Inflammatory macrophage (primary cell): ENCODE measurements around the gene IZUMO2.
A peak's percentile ranks its signal among the peaks of the same experiment; 100 is the strongest.
"Not testable (repeated sequence)": the region's sequence is repeated elsewhere in the genome, so short reads cannot be mapped to it uniquely, and the experiment has no call there.

Experiments
- DNase-seq, 2 donors: peaks; one replicate each; pipeline ENCODE4 v3.0.0-alpha.2; 2020 to 2022

The IZUMO2 gene

GRCh38 chr19:50181121-50181520 is 18.0 kb upstream of the IZUMO2 start:
- DNase-seq: no peak

DNA sequence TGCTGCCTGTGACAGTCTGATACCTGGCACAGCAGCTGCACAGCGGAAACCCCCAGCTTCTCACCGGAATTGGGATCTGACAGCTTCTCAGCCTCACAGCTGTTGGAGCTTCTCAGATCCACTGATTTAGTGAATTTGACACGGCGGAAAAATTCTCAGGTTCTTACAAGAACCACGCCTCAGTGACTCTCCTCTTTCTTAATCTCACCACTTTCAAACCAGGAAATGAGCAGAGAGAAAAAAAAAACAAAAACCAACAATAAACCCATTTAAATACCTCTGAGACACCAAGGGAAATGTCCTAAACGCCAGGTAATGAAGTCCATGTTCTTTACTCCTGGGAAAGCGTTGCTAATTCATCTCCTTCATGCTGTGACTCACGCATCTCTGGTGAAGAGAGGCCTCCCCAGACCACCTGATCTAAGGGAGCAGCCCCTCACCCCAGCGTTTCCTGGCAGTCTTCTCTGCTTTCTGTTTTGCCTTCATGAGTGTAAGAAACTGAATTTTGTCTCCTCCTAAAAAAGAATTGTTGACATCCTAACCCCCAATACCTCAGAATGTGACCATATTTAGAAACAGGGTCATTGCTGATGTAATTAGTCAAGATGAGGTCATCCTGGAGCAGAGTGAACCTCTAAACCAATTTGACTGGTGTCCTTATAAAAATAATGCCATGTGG is 15.9 kb upstream of the IZUMO2 start:
- no peak for DNase-seq

GRCh38 chr19:50178320-50178719 is 15.2 kb upstream of the IZUMO2 start:
- DNase-seq: no peak

DNA sequence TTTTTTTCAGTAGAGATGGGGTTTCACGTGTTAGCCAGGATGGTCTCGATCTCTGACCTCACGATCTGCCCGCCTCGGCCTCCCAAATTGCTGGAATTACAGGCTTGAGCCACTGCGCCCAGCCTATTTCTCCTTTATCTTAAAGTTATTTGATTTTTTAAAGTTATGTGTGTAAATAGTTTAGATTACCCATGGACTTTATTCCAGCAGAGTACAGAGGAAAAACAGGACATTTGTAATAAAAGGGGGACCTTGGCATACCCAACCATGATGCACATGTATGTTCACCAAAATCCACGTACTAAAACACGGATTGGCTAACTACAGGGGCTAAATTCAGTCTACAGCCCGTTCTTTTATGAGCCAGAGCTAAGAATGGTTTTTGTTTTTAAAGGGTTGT is 13.7 kb upstream of the IZUMO2 start:
- DNase-seq: no peak

DNA sequence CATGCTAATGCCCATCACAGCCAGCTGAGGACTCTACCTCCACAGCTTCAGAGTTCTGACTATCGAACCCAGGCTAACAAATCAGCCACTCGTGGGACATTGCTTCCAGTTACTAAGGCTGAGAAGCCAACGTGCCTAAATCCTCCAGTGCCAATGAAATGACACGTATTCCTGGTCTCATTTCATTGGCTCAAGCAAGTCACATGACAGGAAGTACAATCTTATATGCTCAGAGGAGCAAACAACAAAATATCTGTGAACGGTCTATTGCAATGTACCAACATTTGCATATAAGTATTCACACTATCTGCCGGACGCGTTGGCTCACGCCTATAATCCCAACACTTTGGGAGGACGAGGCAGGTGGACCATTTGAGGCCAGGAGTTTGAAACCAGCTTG is 12.8 kb upstream of the IZUMO2 start:
- DNase-seq: no peak

GRCh38 chr19:50174100-50174793 is 11.2 kb upstream of the IZUMO2 start:
- DNase-seq: no peak

DNA sequence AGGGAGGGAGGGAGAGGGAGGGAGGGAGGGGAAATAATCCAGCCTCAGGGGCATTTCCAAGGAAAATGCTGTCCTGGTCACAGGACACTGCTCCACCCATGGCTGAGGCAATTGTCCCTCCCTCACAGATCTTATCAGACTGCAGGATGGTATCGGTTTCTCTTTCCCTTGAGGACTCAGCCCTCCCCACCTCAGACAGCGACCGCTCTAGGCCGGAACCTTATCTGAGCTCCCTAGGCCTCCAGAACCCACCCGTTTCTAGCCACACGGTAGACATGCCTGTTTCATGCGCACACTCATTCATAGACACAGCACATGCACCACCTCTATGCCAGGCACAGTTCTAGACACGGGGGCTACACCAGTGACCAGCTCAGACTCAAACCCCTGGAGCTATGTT is 10.0 kb upstream of the IZUMO2 start:
- DNase-seq: no peak

GRCh38 chr19:50172726-50173125 is 9.6 kb upstream of the IZUMO2 start:
- DNase-seq: no peak

DNA sequence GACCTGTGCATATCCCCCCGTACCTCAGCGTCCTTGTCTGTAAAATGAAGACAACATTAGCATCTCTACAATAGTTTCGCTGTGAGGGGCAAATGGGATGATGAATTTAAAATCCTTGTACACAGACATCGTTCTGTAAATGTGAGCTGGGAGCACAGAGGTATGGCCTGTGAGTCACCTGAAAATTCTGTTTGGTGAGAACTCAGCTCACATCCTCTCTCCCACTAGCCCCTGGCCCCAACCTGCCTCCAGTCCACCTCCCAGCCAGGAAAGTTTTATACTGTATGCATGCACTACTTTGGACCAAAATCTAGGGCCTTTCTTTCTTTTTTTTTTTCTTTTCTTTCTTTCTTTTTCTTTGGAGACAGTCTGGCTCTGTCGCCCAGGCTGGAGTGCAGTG is 8.7 kb upstream of the IZUMO2 start:
- no peak for DNase-seq

DNA sequence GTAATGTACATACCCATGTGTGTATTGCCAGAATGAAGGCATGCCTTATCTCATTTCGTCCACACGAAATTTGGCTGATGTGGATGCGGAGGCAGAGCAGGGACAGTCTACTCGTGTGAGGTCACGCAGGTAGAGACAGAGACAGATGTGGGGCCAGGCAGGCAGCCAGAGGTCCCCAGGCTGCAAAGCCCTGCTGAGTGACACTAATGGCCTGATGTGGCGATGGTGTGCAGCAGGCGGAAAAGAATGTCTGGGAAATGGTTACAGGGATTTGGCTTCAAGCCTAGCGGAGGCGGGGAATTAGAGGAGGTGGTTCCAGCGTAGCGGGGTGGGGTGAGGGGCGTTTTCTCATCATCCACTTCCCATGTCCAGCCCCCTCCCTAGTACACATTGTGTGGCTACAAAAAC is 4.2 kb upstream of the IZUMO2 start:
- no peak for DNase-seq

GRCh38 chr19:50159078-50159477 is 4.0 kb downstream of the IZUMO2 start:
- no peak for DNase-seq

DNA sequence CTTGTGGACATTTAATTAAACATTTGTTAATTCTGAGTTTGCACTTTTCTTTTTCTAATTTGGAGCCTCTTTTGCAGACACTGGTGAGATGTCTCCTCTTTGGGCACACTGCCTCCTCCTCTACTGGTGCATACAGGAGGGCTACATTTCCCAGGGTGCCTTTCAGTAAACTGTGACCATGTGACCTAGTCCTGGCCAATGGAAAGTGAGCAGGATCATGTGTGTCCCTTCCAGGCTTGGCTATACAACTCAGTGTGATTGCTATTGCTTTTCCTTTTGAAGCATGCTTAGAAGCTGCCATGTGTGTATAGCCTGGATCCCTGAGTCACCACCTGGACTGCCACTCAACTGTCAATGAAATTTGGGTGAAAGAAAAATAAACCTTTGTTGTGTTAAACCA is 4.5 kb downstream of the IZUMO2 start:
- DNase-seq: no peak

GRCh38 chr19:50155520-50156109 is 7.5 kb downstream of the IZUMO2 start:
- DNase-seq: no peak

GRCh38 chr19:50154529-50154928 is 8.6 kb downstream of the IZUMO2 start:
- DNase-seq: no peak

GRCh38 chr19:50152578-50152977 is 10.5 kb downstream of the IZUMO2 start:
- no peak for DNase-seq

GRCh38 chr19:50148528-50148927 is 14.6 kb downstream of the IZUMO2 start:
- DNase-seq: no peak

- peak; percentile 61 to 81 for DNase-seq
Observed at GRCh38 chr19:50147462-50148423, 15.3 kb downstream of the IZUMO2 start.

GRCh38 chr19:50141921-50142320 is 21.2 kb downstream of the IZUMO2 start:
- not testable (repeated sequence) for DNase-seq

DNA sequence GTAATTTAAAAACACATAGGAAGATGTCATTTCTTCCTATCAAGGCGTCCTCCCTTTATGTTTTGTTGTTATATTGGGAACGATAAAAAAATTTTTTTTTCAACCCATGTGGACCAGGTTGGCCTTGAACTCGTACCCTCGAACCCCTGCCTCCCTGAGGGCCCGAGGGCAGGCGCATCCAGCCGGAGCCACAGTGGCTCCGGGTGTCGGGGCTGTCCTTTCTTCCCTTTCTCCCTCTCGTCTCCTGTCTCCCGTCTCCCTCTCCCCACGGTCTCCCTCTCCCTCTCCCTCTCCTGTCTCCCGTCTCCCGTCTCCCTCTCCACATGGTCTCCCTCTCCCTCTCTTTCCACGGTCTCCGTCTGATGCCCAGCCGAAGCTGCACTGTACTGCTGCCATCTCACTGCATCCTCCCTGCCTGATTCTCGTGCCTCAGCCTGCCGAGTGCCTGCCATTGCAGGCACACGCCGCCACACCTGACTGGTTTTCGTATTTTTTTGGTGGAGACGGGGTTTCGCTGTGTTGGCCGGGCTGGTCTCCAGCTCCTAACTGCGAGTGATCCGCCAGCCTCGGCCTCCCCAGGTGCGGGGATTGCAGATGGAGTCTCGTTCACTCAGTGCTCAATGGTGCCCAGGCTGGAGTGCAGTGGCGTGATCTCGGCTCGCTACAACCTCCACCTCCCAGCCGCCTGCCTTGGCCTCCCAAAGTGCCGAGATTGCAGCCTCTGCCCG is 22.8 kb downstream of the IZUMO2 start:
- not testable (repeated sequence) for DNase-seq

DNA sequence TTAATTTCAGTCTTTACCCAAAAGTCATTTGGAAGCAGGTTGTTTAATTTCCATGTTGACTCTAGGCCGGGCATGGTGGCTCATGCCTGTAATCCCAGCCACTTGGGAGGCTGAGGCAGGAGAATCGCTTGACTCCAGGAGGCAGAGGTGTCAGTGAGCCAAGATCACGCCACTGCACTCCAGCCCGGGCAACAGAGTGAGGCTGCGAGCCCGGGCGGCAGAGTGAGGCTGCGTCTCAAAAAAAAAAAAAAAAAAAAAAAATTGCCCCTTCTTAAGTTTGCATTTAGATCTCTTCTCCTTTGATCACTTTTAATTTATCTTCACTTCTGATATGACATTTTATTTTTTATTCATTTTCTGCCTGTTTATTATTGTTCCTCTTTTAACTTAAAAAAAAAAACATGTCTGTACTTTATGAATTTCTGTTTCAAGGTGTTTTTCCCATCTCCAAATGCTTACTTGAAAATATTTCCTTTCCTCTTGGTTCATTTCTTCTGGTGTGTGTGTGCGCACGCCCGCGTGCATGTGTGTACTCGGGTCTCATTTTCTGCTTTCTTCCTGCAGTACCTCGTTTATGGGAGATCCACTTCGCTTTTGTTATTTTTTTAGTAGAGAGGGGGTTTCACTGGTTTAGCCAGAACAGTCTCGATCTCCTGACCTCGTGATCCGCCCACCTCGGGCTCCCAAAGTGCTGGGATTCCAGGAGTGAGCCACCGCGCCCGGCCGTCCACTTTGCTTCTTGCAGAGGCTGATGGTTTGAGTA is 26.3 kb downstream of the IZUMO2 start:
- not testable (repeated sequence) for DNase-seq

DNA sequence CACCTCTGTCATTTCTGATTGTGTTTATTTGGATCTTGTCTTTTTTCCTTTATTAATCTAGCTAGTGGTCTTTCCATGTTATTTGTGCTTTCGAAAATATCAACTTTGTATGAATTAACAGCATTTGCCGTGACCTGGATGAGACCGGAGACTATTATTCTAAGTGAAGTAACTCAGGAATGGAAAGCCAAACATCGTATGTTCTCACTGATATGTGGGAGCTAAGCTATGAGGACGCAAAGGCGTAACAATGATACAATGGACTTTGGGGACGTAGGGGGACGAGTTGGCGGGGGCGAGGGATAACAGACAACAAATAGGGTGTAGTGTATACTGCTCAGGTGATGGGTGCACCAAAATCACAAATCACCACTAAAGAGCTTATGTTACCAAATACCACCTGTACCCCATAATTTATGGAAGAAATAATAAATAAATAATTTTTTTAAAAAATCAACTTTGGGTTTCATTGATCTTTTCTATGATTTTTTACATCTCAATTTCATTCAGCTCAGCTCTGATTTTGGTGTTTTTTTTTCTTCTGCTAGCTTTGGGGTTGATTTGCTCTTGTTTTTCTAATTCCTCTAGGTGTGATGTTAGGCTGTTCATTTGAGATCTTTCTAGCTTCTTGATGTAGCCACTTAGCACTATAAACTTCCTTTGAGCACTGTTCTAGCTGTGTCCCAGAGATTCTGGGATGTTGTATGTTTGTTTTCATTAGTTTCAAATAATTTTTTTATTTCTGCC is 27.1 kb downstream of the IZUMO2 start:
- DNase-seq: not testable (repeated sequence)
